Gastrocnemius medialis (tissue), 4 donors: ENCODE data around the gene TMEM38A.

Source experiments
- CTCF ChIP-seq, 5 experiments: fragments of 450-650 bp in 3 of 5; fragments of 200-600 bp in 2 of 5; sonication (generic) in 2 of 5; IDR thresholded peaks in 4 of 5; conservative IDR thresholded peaks in 1 of 5; 1 replicate in 4 of 5; 2 replicates in 1 of 5; pipeline ENCODE4 v1.5.1; 2016 to 2019; ENCODE audit warnings: antibody characterized with exemption in 5 of 5, mild to moderate bottlenecking in 3 of 5, moderate library complexity in 3 of 5
- POLR2A ChIP-seq, 2 donors: fragments of 450-650 bp; IDR thresholded peaks; one replicate each; pipeline ENCODE4 v1.6.1; 2017; ENCODE audit warnings: antibody characterized with exemption in 2 of 2, mild to moderate bottlenecking in 2 of 2, moderate library complexity in 2 of 2

- TF ChIP-seq CTCF (IDR thresholded peaks at IDR 0.05 in 4 of 5, conservative IDR thresholded peaks at IDR 0.05 in 1 of 5), result no peak
- TF ChIP-seq POLR2A (IDR thresholded peaks at IDR 0.05), result no peak
Measured at GRCh38 chr19:16657384-16657783, 3.6 kb upstream of the TMEM38A start.
